GM19035 (cell line): ENCODE results near the gene SHF.
A peak's percentile ranks its signal among the peaks of the same experiment; 100 is the strongest.

ENCODE experiments used
- ATAC-seq: cut with Tn5 transposase; IDR thresholded peaks from one replicate; pipeline ENCODE4 v1.9.1; 2021; ENCODE audit not compliant: unreplicated experiment

The SHF gene

DNA sequence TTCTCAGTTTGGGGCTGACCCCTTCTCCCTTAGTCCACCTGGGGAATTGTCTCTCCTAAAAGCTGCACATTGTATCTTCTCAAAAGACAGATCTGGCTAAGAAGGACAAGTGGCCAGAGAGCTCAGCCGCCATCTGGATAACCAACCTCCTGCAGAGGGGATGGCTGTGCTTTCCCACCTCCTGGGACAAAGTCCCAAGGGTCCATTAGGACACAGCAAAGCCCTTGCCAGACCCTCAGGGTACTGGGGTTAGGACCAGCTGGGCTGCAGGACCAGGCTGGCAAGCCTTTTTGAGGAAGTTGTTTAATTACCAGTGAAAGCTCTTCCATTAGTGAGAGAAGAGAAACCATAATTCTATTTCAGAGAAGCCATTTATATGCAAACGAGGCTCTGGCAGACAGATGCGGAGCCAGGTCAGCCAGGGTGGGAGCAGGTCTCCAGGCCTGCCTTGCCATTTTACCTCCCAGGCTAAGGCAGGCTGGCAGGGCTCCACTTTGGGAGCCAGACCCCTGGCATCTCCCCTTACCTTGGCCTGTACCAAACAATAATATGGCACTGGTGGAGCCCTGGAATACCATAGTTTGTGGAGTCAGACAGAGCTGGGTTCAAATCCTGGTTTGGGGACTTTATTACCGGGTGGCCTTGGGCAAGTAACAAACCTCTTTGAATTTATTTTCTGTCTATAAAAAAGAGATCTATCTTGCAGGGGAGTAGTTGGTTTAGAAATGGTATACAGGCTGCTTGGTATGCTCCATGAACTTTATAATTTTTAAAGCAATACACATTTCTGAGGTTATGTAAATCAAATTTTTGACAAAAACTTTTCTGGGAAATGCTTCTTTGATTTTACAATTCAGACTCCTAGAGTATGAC is 17.9 kb downstream of the SHF start:
- ATAC-seq = no peak

DNA sequence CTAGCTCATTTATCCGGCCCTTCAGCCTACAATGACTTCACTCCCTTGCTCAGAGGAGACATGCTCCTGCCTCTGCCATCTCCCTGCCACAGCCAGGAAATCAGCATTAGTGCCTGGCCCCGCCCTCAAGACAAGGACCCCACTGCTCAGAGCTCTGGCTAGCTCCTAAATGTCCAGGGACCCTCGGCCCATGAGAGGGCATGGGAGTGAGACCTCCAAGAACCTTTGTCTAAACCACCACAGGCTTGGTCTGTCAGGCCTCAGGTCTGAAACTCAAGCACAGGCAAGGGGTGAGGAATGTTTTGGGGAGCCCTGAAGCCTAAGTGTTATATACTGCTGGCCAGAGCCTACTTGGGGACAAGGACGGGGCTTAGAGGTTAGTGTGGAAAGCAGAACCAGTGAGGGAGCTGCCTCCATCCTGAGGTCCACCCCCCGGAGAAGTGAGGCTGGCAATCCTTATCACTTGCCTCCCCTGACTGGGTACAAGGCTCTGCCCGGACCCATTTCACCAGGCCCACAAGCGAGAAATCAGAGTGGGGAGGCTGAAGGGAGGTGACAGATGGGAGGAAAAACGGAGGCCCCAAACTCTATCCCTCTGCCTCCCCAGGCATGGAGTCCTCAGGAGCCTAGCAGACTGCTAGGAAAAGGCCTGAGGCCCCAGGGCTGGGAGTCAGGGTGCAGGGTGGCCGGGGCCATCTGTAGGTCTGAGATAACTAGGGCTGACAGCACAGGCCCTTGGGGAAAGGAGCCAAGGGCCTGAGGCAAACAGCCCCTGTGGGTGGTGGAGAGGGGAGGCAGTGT is 18.8 kb downstream of the SHF start:
- ATAC-seq = no peak

DNA sequence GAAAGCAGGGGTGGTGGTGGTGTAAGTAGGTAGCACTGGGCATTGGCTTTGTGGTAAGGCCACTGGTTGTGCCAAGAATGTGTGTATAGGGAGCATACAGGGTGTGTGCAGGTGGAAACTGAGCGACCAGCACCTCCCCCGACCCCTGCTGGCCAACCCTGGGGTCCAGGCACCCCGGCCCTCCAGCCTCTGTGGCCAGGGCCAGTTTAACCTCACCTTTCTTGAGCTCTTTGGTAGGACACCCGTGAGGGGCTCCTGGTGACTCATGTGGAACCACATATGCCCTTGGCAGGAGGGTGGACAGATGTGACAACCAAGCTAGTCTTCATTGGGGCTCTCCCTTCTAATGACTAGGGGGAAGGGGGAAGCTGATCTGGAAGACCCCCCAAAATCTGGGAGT is 19.5 kb downstream of the SHF start:
- ATAC-seq = no peak

DNA sequence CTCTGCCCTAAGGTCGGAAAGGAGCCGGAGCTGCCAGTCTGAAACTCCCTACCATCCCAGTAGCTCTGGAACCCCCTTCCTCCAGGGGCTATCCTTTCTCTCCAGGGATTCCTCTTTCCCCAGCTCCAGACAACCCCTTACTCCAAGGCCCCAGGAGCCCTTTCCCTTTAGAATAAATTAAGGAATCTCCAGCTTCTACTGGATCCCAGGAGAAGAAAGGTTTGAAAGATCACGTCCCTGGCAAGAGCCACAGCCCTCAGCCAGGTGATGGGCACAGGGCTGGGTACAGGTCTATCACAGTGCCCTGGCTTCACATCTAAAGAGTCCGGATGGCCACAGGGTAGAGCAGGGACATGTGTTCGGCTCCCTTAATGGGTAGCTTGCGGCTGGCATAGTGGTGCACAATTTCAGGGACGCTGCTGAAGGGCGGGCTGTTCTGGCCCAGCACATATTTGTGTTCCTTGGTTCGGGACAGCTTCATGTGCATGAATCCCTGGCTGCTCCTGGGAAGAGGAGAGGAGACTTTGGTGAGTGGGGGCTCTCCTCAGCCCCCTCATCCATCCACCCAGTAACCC is 20.0 kb downstream of the SHF start:
- no peak for ATAC-seq

DNA sequence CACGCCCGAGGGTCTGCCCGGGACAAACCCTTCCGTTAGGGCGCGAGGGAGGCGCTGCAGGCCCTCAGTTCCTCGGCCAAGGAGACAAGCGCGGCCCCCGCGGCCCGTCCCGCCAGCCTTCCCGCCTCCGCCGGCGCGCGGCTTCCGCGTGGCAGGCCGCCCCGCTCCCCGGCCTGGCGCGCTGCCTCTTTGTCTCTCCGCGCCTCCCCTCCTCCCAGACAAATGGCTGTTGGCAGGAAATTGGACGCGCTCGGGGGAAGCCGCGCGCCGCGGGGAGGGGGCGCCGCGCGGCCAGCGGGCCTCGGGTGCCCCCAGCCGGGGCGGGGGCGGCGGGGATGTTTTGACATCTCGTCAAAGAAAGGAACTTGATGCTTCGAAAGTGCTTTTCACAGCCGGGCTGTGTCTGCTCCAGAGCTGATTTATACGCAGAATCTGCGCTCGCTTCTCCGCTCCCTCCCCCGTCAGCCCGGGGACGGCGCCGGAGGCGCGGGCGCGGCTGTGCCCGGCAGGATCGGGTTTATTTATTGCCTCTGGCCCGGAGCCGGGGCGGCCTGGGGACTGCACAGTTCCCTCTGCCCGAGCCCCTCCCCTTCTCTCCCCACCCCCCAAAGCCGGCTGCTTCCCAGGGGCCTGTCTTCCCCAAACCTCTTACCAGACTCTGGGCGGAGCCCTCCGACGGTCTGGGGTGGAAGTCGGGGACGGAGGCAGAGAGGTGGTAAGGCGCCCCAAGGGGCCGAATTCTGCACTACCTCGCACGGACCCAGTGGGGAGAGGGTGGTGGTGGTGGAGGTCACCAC is 20.7 kb downstream of the SHF start:
- peak; percentile 96 for ATAC-seq

DNA sequence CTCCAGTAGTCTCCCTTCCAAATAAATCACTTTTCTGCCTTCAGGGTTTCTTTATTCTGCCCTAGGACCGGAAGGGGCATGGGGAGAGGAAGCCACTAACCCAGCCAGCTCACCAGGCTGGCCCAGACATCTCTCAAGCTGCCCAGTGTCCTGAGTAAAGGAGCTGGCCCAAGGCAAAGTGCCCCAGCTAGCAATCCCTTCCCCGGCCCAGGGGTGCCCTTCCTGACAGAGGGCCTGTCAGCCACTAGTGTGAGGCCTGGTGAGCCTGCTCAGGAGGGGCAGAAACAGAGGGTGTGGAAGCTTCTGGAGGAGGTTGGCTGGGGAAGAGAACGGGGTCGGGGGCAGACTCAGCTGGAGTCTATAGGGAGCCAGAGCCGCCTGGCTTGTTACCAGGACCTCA is 22.2 kb downstream of the SHF start:
- ATAC-seq = no peak

DNA sequence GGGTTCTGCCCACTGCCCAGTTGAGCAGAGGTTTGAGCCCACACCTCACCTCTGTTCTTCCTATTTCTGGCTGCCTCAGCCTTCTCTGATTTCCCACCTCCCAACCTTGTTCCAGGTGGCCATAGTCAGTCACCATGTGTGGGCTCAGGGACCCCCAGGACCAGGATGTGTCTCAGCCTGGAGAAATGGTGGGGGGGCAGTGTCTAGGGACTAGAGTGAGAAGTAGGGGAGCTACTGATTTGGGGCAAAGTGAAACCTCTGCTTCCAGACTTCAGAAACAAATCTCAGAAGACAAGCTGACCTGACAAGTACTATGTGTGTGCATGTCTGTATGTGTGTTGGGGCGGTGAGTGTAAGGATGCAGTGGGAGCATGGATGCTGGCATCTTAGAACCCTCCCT is 22.9 kb downstream of the SHF start:
- ATAC-seq = no peak

DNA sequence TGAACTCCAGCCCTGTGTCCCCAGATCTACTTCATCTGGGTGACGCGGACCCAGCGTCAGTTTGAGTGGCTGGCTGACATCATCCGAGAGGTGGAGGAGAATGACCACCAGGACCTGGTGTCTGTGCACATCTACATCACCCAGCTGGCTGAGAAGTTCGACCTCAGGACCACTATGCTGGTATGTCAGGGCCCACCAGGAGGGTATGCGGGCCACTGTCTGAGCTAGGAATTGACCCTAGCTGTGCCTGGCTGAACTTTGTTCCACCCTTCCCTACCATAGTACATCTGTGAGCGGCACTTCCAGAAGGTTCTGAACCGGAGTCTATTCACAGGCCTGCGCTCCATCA is 24.3 kb downstream of the SHF start:
- no peak for ATAC-seq

DNA sequence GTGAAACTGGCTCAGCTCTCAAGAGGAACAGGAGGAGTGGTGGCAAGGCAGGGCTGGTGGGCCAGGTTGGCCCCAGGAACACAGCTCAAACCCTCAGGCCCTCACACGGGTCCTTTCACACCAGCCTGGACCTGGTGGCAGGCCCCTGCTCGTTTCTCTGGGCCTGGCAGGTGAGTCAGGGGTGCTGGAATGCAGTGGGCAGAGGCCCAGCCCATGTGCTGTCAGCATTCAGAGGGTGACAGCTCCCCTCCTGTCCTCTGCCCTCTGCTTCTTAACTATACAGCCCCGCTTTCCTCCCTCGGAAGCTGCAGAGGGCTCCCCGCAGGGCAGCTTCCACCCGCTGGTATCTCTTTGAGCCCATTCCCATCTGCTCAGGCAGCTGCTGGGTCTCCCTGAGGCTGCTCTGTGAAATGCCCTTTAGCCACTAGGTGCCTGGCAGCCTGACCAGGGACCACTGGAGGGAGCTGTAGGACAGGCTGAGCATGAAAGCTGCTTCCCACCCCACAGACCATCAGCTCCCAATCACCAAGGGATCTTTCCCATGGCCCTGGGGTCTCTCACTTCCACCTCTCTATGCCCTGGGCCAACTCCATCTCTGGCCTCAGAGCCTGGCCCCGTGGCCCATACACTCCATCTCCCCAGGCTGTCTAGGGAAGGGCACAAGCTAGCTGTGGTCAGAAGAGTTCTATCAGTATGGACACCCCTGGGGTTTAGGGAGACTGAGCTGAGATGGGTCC is 24.8 kb downstream of the SHF start:
- no peak for ATAC-seq

DNA sequence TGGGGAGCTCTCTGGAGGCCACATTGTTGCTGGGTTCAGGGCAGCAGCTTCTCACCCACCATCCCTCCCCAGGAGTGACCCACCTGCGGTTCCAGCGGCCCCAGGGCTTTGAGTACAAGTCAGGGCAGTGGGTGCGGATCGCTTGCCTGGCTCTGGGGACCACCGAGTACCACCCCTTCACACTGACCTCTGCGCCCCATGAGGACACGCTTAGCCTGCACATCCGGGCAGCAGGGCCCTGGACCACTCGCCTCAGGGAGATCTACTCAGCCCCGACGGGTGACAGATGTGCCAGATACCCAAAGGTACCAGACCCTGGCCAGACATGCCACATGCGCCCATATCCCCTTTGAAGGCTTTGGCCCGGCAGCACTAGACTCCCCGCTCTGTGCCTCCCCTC is 26.1 kb downstream of the SHF start:
- no peak for ATAC-seq

DNA sequence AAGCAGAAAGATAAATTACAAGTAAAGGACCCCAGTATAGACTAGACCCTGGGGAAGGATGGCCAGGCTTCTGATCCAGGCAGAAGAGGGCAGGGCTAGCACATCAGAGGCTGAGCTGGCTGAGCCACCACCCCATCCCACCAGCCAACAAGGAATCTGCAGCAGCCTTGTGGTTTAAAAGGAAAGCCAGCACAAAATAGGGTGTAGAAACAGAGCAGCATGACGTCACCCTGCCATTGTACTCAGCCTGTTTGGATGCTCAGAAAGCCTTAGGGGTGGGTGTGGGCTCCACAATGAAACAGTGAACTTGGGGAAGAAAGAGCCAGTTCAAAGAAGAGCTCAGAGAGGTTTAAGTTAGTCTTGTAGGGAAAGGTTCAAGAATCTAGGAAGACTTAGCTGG is 29.8 kb downstream of the SHF start:
- no peak for ATAC-seq

DNA sequence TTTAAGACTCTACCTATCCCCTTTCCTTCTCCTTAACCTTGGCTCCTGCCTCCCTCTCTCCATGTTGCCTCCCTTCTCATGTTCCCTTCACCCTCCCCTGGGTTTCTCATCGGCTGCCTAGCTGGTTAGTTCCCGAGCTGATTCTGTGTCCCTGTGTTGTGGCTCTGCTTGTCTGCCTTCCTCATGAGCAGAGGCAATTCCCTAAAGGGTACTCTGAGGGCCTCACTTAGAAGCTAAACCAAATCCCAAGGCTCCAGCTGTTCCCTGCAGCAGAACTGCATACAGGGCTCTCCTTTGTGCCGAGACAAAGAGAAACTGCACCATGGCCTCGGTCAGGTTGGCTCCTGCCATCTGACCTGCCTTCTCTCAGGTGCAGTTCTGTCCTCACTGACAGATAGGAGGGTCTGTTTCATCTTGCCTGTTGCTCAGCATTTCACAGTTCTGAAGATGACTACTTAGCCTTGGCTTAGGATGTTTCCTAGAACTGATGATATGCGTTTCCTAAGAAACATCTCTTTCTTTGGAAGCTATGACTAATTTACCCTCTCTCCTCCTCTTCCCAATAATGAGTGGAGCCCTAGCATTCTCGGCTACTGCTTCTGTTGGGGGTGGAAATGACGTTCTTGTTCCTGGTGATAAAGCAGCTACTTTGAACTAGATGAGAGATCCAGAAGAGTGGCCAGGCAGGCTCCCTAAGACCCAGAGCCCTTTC is 30.9 kb downstream of the SHF start:
- ATAC-seq = no peak

DNA sequence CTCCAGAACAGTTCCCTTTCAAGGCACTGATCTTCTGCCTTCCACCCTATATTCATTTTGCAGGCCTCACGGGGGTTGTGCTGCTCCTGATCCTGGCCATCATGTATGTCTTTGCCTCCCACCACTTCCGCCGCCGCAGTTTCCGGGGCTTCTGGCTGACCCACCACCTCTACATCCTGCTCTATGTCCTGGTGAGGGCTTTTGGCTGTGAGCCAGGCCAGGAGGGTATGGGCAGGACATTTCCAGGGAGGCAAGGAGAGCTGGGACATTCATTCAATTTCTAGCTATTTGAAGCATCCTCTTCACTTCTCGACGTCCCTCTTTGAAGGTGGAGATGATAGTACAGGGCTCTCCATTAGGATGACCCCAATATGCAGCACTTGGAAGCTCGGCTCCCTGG is 32.0 kb downstream of the SHF start:
- no peak for ATAC-seq

DNA sequence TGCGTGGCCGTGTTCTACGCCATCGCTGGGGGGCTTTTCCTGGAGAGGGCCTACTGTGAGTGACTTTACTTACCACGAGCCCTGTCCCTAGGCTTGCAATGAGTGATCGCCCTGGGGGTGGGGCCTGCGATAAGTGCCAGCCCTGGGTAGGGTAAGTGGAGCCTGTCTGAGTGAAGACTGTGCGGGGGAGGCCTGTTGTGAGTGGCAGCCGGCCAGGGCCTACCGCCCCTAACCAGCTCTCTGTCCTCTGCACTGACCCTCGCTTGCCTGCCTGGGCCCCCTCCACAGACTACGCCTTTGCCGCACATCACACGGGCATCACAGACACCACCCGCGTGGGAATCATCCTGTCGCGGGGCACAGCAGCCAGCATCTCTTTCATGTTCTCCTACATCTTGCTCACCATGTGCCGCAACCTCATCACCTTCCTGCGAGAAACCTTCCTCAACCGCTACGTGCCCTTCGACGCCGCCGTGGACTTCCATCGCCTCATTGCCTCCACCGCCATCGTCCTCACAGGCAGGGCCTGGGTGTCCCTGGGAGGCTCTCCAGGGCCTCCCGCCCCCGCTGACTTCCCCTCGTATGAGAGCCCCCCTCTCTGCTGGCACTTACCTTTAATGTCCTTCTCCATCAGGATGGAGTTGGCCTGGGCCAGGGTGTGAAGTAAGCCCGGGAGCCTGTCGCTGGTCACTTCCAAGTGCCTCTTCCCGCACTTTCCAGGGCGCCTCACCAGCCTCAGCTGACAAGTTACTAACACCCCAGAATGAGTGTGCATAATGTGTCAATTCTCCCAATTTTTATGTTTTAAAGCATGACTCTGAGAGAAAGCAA is 35.6 kb downstream of the SHF start:
- no peak for ATAC-seq

DNA sequence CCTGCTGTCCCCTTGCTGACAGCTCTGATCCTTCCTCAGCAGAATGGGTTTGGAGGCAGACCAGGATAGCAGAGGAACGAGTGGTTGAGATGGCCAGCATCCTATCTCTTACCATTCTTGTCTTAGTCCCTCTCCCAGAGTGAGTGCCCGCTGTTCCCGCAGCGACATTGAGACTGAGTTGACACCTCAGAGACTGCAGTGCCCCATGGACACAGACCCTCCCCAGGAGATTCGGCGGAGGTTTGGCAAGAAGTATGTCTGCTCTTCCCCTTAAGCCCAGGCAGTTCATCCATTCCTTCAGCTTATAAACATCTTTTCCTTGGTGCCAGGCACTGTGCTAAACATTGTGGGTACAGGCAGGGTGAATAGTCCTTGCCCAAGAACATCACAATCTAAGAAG is 36.8 kb downstream of the SHF start:
- no peak for ATAC-seq

DNA sequence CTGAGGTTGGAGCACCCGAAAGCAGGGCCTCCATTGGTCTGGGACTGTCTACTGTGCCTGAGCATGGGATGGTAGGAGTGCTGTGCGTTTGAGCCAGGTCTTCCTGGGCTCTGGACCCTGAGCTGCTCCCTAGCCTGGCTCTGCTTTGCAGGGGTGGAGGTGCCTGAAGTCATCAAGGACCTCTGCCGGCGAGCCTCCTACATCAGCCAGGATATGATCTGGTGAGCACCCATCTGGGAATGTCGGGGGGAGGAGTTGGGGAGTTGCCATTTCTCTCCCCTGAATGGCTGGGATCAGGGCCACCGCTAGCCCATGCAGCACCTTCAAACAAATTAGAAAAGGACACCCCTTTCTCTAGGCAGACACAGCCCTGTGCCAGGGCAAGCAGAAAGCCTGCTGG is 37.3 kb downstream of the SHF start:
- no peak for ATAC-seq

DNA sequence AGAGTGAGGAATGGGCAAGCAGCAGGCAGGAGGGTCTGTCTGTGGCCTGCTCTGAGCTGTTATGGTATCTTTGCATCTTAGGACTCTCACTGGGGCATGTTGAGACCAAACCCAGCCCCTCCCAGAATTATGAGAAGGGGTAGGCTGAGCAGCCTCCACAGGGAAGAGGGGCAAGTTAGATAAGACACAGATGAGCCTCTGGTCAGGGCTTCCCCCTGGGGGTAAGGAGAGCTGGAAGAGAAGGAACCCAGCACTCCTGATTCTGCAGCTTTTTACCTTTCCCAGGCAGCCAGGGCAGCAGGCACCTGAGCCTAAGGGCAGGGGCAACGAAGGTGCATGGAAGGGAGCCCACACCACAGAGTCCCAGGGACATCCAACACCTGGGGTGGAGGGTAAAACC is 38.7 kb downstream of the SHF start:
- no peak for ATAC-seq

DNA sequence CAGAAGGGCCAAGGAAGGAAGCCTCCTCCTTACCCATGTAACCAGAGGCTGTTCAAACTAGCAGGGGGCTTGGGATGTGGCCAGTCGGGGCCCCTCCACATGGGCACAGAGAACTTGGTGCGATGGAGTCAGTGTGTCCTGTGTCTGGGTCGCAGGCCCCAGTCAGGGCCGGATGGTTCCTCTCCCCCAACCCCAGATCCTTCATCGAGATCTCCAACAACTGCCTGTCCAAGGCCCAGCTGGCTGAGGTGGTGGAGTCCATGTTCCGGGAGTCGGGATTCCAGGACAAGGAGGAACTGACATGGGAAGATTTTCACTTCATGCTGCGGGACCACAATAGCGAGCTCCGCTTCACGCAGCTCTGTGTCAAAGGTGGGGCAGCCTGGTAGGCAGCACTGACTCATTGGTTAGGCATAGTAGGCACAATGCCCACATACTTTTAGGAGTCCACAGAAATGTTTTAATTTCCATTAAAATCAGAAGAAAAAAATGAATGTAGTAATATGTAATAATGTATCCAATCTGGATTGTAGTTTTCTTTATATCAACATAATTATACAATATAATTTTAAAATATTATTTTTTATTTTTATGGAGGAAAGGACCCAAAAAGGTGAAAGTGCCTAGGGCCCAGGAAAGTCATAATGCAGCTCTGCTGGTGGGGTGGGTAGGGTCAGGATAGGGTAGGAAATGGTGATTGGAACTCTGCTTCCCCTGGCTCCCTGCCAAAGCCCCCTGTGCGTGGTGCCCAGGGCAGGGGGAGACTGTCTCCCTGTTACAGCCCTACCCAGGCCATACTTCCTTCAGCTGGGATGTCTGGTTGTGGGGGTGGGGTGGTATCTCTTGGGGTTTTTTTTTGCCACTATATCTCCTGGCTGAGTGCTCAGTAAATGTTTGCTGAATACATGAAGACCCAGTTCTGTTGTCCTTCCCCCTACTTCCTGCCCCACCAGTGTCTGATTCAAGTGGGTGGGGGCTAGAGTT is 39.4 kb downstream of the SHF start:
- no peak for ATAC-seq
